ENCODE results near the gene CFH.

- no peak for TF ChIP-seq CTCF (IDR thresholded peaks at IDR 0.05; ENCODE audit: low read depth, low read length)
- TF ChIP-seq MYC (IDR thresholded peaks at IDR 0.05; ENCODE audit: low read depth, low read length), result no peak
- TF ChIP-seq POLR2A (IDR thresholded peaks at IDR 0.05; ENCODE audit: extremely low read depth, insufficient read length), result no peak
Measured at GRCh38 chr1:196619721-196620120, 32.1 kb upstream of the CFH start.
